Cerebellar cortex (tissue), 1 donor: ENCODE measurements around the gene LNX2.

ENCODE experiments used
- DNase-seq: peaks from one replicate; pipeline ENCODE4 v3.0.0-alpha.2; 2015; ENCODE audit warnings: low spot score

Gene LNX2

DNA sequence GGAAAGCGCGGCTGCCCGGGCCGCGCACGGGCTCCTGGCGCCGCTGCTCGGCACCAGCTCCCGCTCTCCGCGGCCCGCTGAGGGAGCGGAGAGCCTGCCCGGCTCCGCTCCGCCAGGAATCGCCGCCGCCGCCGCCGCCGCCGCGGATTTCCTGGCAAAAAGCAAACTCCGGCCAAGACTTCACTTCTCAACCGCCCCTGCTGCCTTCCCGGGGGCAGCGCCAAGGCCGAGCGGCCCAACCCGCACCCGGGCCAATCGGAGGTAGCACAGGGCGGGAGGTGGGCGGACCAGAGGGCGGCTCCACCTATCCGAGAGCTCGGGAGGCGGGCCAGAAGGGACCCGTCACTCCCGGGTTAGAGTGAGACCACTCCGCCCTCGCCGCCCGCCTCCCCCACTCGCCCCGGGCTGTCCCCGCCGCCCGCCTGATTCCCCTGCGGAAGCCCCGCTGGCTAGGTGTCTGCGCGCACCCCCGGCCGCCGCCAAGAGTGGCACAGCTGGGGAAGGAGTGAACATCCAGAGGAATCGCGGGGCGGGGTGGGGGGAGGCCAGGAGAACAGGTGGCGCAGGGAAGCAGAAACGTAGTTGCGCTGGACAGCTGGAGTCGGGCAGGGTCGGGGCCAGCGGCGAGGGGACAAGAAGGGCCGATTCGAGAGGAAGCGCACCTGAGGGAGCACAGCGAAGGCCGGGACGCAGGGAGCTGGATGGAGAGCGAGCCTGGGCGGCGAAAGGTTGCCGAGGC, at the start of gene LNX2:
Gene LNX2, minus strand, starts transcription at position 153 of the 739 bp plus-strand sequence. CDS start 38,826 bp downstream, outside the sequence.
- peak; percentile 98 for DNase-seq

DNA sequence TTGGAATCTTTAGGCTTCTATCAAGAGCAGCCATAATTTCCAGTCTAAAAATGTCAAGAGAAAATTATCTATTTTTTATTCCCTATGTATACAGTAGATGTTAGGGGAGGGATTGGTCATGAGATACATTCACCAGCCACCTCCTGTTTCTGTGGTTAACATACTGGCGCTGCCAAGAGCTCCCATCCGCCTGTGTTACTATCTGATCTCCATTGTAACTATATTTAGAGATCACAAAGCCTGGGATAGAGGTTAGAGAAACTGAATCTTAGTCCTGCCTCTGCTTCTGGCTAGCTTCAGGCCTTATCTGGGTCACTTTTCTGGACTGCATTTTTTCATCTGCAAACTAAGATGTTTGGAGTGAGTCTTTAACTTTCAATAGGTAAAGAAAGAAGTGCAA, 47.6 kb upstream of the LNX2 start:
- no peak for DNase-seq

- DNase-seq = no peak
These were observed 46.6 kb upstream of the LNX2 start for GRCh38 chr13:27666951-27667350.

- no peak for DNase-seq
These were observed 45.4 kb upstream of the LNX2 start for GRCh38 chr13:27665761-27666160.

DNA sequence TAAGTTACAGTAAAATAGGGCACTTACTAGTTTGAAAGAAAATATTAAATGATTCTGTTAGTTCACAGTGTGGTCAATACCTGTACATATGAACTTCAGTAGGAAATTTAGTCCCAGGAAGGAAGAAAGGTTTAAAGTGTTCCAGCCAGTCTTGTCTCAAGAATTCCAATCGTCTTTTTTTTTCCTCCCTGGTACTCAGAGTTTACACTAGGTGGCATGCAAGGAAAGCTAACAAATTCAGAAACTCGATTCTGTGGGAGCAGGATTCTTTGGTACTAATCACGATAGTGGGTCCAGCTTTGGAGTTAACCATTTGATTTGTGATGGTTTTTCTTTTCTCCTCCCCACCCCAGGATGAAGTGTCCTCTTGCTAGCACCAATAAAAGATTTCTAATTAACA, 45.0 kb upstream of the LNX2 start:
- peak; percentile 28 for DNase-seq

DNA sequence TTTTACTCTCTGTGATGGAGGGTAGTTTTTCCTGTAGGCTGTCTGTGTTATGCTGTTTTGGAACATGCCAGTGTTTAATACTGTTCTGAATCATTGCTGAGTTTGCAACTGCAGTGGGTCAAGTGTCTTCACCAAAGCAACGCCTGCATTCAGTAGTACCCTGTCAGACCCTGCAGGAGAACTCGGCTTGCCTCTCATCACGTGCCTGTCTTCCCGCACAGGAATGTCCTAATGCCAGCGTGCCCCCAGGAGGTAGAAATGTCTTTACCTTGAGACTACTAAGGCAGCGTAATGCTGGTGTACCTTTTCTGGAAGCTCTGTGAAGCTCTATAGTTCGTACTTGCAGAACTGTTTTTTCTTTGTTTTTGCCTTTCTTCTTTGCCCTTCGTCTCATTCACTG, 43.6 kb upstream of the LNX2 start:
- DNase-seq = no peak

DNA sequence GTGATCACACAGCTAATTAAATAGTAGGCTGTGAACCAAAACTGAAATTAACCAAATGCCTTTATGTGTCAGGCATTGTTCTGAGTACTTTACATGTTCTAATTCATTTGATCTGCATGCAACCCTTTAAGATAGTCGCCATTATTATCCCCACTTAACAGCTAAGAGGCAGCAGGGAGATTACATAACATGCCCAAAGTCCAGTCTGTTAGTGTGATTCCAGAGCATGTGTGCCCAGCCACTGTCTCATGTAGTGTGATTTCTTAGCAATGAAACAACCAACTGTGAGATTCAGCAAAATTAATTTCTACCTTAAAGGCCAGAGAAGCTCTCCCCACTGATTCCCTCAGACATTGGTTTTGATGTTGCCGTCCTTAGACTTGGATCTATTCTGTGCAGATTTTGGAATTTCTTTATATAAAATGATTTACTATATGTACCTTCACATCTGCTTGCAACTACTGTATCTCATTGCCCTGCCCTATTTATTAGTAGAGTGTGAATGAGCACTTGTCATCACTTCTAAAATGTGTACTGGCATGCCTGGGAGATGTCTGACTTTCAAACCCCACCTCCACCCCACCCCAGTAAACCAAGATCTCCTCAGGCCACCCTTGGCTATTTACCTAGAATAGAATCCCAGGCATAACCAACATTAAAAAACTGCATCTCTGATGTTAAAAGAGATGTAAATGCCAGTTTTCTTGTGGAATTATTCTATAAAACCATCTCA, 42.6 kb upstream of the LNX2 start:
- DNase-seq = no peak

DNA sequence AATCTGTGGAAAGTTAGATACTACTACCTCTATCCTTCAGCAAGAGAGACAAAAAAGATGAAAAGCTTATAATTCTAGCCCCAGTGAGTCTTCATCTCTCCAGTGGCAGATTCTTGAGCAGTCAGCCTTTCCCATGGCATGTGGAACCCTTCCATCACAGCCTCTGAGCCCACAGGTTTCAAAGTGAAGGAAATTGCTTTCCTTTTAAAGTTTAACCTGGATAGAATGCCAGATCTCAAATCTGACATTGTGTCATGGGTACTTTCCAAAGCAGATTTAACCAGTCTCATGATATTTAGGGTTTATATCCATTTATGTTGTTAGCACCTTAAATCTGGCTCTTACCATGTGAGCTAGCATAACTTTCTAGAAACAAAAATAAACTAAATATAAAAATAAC, 40.7 kb upstream of the LNX2 start:
- DNase-seq = no peak

DNA sequence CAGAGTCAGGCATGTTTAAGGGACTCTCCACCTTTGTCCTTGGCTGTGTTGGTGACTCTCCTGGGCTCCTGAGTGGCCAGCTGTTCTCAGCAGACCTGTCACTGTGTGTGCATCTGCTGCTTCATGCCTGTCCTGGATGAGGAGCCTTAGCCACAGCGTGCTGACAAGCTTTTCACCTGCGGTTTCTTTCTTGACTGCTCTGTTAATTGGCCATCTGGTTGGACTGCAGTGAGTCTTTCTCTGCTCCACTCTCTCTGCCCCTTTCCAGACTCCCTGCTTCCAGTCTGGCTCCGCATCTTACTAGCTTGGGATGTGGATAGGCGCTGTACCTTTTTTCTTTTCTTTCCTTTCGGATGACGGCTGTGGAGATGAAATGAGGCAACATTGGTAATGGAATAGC, 40.2 kb upstream of the LNX2 start:
- DNase-seq = peak; percentile 87

- DNase-seq = no peak
These were observed 39.0 kb upstream of the LNX2 start for GRCh38 chr13:27659145-27659865.

DNA sequence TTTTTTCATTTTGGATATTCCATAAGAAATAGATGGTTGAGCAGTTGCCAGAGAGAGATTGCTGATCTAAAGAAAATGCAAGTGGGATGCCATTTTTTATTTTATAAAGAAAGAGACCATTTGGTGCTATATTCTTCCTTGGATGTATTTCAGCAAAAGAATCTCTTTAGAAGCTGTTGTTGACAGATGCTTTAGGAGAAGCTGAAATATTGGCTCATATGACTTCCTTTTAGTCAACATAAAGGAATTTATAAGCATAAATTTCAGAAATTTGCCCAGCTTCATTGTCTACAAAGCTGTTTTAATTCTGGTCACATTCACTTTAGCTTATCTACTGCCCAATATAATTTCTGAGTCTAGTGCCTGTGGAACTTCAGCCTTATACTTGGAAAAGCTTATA, 38.2 kb upstream of the LNX2 start:
- no peak for DNase-seq

DNA sequence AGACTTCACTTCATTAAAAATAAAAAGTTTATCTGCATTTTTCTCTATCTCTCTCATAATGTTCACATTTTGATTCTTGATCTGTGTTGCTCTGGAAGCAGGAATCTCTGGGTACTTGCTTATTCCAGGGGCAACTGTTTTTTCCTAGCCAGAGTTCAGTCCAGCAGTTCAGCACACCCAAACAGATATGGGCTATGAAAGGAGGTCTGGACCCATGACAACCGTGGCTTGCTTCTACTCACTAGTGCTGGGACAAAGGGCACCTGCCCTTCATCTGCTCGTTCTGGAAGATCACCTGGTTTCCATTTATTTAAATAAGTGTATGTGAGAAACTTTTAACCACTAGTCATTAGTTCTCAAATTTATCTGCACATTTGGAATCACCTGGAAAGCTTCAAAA, 37.4 kb upstream of the LNX2 start:
- DNase-seq = no peak

- DNase-seq = no peak
These were observed 34.5 kb upstream of the LNX2 start for GRCh38 chr13:27654816-27655215.

DNA sequence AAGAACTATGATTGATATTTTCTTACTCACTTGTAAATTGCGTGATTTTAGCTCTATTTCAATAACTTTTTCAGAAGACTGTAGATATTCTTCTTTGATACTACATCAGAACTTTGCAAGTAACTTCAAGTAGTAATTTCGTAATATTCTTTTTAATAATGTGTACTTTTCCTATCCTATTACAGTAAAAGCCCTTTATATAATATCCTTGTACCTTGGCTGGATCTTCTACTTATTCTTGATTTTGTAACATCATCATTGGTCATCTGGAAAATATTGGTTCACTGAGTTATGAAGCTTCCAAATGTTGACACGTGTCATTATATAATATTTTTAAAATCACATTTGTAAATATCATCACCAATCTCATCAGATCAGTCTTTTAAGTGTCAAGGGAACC, 33.7 kb upstream of the LNX2 start:
- DNase-seq = no peak

DNA sequence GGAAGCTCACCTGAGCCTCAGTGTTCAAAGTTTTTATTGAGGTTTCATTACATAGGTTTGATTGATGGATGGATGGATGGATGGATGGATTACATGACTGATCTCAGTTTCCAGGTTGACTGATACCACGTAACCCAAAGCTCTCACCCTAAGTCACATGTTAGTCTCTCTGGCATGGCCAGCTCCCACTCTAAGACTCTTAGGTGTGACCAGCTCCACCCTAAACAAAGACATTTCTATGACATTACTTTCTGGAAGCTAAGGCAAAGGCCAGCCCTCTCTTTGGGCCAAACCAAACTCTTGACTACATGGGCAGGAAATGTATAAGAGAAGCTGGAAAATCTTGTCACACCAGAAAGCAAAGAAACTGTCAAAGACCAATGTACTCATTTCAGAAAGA, 30.0 kb upstream of the LNX2 start:
- no peak for DNase-seq

DNA sequence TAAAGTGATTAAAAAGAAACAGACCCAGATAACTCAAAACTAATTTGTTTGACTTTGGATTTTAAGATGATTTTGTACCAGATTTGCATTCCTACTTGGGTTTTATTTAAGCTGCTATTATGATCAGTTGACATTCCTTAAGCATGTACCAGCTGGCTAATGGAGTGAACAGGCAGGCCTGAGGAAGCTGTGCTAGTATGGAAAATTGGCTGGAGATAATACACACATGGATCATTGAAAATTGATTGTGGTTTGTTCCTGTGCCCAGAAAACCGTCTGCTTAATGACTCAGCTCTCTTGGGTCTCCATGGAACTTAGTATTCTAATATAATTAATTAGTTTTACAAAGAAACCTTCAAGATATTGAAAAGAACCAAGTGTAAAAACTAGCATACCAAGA, 24.0 kb upstream of the LNX2 start:
- no peak for DNase-seq

DNA sequence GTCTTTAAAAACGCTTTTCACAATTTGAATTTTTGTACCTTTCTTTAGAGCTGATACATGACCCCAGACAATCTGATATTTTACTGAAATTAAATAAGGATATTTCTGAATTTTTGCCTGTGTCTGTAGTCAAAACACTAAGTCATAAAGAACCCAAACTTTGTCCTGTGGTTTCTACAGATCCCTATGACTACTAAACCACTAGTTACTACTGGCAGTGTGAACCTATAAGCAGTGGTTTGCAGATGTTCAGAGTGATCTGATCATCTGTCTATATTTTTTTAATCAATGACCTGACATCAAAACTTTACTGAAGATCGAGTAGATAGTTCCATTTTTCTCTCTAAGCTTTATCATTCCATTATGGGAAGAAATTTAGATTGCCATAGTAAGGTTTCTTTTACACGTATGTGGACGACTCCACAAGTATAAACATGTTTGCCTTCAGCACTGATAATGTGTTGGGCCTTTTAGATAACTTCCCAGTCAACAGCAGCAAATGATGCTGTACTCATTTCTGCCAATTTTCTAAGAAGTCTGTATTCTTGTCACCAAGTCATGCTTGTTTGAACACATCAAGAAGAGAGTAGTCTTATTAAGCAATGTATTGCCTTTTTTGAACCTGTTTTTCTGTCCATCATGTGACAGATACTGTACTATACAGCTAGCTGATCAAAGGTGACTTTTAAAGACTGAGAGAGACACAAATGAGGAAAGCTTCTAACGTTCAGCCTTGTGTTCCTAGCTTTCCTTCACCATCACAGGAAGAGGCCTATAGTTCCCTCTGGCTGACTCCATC, 23.2 kb upstream of the LNX2 start:
- no peak for DNase-seq

- DNase-seq = no peak
These were observed 21.6 kb upstream of the LNX2 start for GRCh38 chr13:27641711-27642502.

DNA sequence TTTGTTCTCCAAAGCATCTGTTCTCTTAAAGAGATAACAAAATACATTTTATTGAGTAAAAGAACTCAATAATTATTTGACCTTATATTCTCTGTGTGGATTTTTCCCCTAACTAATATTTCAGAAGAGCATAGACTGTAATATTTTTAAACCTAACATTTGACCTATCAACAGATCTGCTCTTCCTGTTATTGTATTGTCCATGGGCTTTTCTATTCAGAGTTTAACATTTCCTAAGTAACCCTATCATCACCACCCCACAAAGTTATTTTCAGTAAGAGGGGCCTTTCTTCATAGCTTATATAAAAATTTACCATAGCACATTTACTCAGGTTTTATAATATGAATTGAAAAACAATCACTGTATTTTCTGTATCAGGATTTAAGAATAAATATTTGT, 18.9 kb upstream of the LNX2 start:
- DNase-seq = no peak

DNA sequence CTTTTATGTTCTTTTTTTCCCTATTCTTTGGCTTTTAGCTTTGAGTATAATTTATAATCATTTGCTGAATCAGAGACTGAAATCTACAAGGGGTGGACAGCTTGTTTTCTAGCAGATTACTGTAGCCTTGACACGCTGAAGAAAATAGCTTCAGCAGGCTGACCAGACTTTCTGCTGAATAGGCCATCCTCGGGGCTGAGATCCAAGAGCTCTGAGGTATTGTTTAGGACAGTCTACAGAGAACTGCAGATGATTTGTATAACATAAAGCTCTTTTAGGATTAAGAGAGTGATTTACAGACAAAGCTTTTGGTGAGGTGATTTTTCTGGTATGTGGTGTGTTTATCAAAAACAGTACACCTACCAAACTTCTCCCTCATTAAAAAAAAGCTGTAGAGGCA, 18.2 kb upstream of the LNX2 start:
- peak; percentile 69 for DNase-seq

DNA sequence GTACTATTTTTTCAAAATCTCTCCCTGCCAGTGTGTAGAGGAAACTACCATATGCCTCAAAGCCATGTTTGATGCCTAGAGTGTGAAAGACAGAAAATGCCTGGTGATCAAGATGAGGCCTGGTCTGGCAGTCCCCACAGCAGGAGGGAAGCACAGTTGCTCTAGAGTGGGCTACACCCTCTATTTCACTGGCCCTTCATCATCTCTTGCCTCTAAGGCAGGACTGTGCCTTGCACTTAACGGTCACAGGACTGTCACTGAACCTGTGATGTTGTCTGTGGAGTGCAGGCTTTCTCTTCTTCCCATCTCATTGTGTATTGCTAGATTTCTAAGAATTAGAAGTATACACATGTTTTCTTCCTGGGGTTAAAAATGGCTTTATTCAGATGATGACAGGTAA, 17.7 kb upstream of the LNX2 start:
- DNase-seq = no peak

- DNase-seq = no peak
These were observed 16.9 kb upstream of the LNX2 start for GRCh38 chr13:27637289-27637626.
